ENCODE results near the gene ENO4.

Gene ENO4

GRCh38 chr10:116861796-116862195 lies 12.5 kb downstream of the ENO4 start:
- no peaks in the 10 kb centered on the region for H3K9me3 ChIP-seq (ENCODE audit: insufficient read depth, low read depth, low read length)
- no peaks in the 10 kb centered on the region for H3K27me3 ChIP-seq (ENCODE audit: insufficient read depth, low read length)
- no peak overlapping the region for H3K4ac ChIP-seq (ENCODE audit: low read depth, low read length)
- no peak overlapping the region for H3K4me3 ChIP-seq (ENCODE audit: low read depth, low read length)
- no peaks in the 10 kb centered on the region for H3K36me3 ChIP-seq (ENCODE audit: control insufficient read depth in 1 of 2, insufficient read depth in 2 of 2, low read length in 2 of 2)
- no peak overlapping the region for H2AFZ ChIP-seq (ENCODE audit: insufficient read depth, low read length, poor library complexity)
- H3K4me2 ChIP-seq (ENCODE audit: low read length), result no peak overlapping the region
- H2BK12ac ChIP-seq (ENCODE audit: low read length), result no peak overlapping the region
- H3K79me1 ChIP-seq (ENCODE audit: low read length), result no peaks in the 10 kb centered on the region
- no peak overlapping the region for H3K18ac ChIP-seq (ENCODE audit: low read length)
- peak; percentile 3 to 59 for DNase-seq
- H3K27ac ChIP-seq (ENCODE audit: low read depth, low read length), result no peak overlapping the region
- no peak overlapping the region for H2AK5ac ChIP-seq (ENCODE audit: low read length)
- H4K91ac ChIP-seq (ENCODE audit: low read depth, low read length), result no peak overlapping the region
- H3K14ac ChIP-seq (ENCODE audit: low read length), result no peak overlapping the region
- H3K79me2 ChIP-seq (ENCODE audit: control insufficient read depth, insufficient read depth, low read length, poor library complexity), result no peaks in the 10 kb centered on the region
- WGBS (ENCODE audit: extremely low coverage, insufficient coverage, insufficient read length), result no CpG with 5 or more reads among the region's 2 CpGs
- no peak overlapping the region for H2BK120ac ChIP-seq (ENCODE audit: insufficient read depth, low read length, poor library complexity)
- no peak overlapping the region for H4K8ac ChIP-seq (ENCODE audit: low read depth, low read length)
- H4K12ac ChIP-seq (ENCODE audit: low read depth, low read length), result no peak overlapping the region
- H3K4me1 ChIP-seq (ENCODE audit: control insufficient read depth in 1 of 2, insufficient read depth in 2 of 2, low read length in 2 of 2), result no peaks in the 10 kb centered on the region
- no peak overlapping the region for H3K23ac ChIP-seq (ENCODE audit: low read length)
- H2BK5ac ChIP-seq (ENCODE audit: low read depth, low read length, poor library complexity), result no peak overlapping the region
- H3K9ac ChIP-seq (ENCODE audit: low read length), result no peak overlapping the region

- H4K12ac ChIP-seq (ENCODE audit: low read depth, low read length), result no peak overlapping the region
- no CpG with 5 or more reads among the region's 4 CpGs for WGBS (ENCODE audit: extremely low coverage, insufficient coverage, insufficient read length)
Measured at GRCh38 chr10:116864436-116864835, 15.1 kb downstream of the ENO4 start.

GRCh38 chr10:116866066-116866465 lies 16.8 kb downstream of the ENO4 start:
- Histone ChIP-seq H2AK5ac (ENCODE audit: low read length) (no peak overlapping the region), H2BK120ac (ENCODE audit: insufficient read depth, low read length, poor library complexity) (no peak overlapping the region), H3K9me3 (ENCODE audit: insufficient read depth, low read depth, low read length) (no peaks in the 10 kb centered on the region), H3K4ac (ENCODE audit: low read depth, low read length) (no peak overlapping the region), H3K4me1 (ENCODE audit: control insufficient read depth in 1 of 2, insufficient read depth in 2 of 2, low read length in 2 of 2) (no peaks in the 10 kb centered on the region), H3K4me3 (ENCODE audit: low read depth, low read length) (no peak overlapping the region), H3K27me3 (ENCODE audit: insufficient read depth, low read length) (no peaks in the 10 kb centered on the region), H3K79me1 (ENCODE audit: low read length) (no peaks in the 10 kb centered on the region), H3K23ac (ENCODE audit: low read length) (no peak overlapping the region), H3K9ac (ENCODE audit: low read length) (no peak overlapping the region), H4K12ac (ENCODE audit: low read depth, low read length) (no peak overlapping the region), H3K18ac (ENCODE audit: low read length) (no peak overlapping the region), H3K14ac (ENCODE audit: low read length) (no peak overlapping the region), H3K79me2 (ENCODE audit: control insufficient read depth, insufficient read depth, low read length, poor library complexity) (no peaks in the 10 kb centered on the region), H4K91ac (ENCODE audit: low read depth, low read length) (no peak overlapping the region), H3K27ac (ENCODE audit: low read depth, low read length) (no peak overlapping the region), H2AFZ (ENCODE audit: insufficient read depth, low read length, poor library complexity) (no peak overlapping the region), H2BK5ac (ENCODE audit: low read depth, low read length, poor library complexity) (no peak overlapping the region), H3K36me3 (ENCODE audit: control insufficient read depth in 1 of 2, insufficient read depth in 2 of 2, low read length in 2 of 2) (no peaks in the 10 kb centered on the region), H4K8ac (ENCODE audit: low read depth, low read length) (no peak overlapping the region), H3K4me2 (ENCODE audit: low read length) (no peak overlapping the region), H2BK12ac (ENCODE audit: low read length) (no peak overlapping the region)
- no peak for DNase-seq
- WGBS (ENCODE audit: extremely low coverage, insufficient coverage, insufficient read length), result no CpG with 5 or more reads among the region's 2 CpGs

More at GRCh38 chr10:116864436-116864835, 15.1 kb downstream of the ENO4 start:
- H3K18ac ChIP-seq (ENCODE audit: low read length), result no peak overlapping the region
- no peak overlapping the region for H2BK120ac ChIP-seq (ENCODE audit: insufficient read depth, low read length, poor library complexity)
- H3K4me3 ChIP-seq (ENCODE audit: low read depth, low read length), result no peak overlapping the region
- H2BK5ac ChIP-seq (ENCODE audit: low read depth, low read length, poor library complexity), result no peak overlapping the region
- DNase-seq, result no peak
- H3K9ac ChIP-seq (ENCODE audit: low read length), result no peak overlapping the region
- no peaks in the 10 kb centered on the region for H3K9me3 ChIP-seq (ENCODE audit: insufficient read depth, low read depth, low read length)
- no peak overlapping the region for H3K23ac ChIP-seq (ENCODE audit: low read length)
- H4K91ac ChIP-seq (ENCODE audit: low read depth, low read length), result no peak overlapping the region
- H3K27ac ChIP-seq (ENCODE audit: low read depth, low read length), result no peak overlapping the region
- H3K79me2 ChIP-seq (ENCODE audit: control insufficient read depth, insufficient read depth, low read length, poor library complexity), result no peaks in the 10 kb centered on the region
- H3K36me3 ChIP-seq (ENCODE audit: control insufficient read depth in 1 of 2, insufficient read depth in 2 of 2, low read length in 2 of 2), result no peaks in the 10 kb centered on the region
- no peak overlapping the region for H4K8ac ChIP-seq (ENCODE audit: low read depth, low read length)
- no peaks in the 10 kb centered on the region for H3K27me3 ChIP-seq (ENCODE audit: insufficient read depth, low read length)
- H3K14ac ChIP-seq (ENCODE audit: low read length), result no peak overlapping the region
- H3K4me2 ChIP-seq (ENCODE audit: low read length), result no peak overlapping the region
- H2BK12ac ChIP-seq (ENCODE audit: low read length), result no peak overlapping the region
- no peak overlapping the region for H2AFZ ChIP-seq (ENCODE audit: insufficient read depth, low read length, poor library complexity)
- H3K4me1 ChIP-seq (ENCODE audit: control insufficient read depth in 1 of 2, insufficient read depth in 2 of 2, low read length in 2 of 2), result no peaks in the 10 kb centered on the region
- no peaks in the 10 kb centered on the region for H3K79me1 ChIP-seq (ENCODE audit: low read length)
- H3K4ac ChIP-seq (ENCODE audit: low read depth, low read length), result no peak overlapping the region
- no peak overlapping the region for H2AK5ac ChIP-seq (ENCODE audit: low read length)

GRCh38 chr10:116866987-116867595 lies 17.8 kb downstream of the ENO4 start:
- H3K9me3 ChIP-seq (ENCODE audit: insufficient read depth, low read depth, low read length), result no peaks in the 10 kb centered on the region
- no peak overlapping the region for H2BK5ac ChIP-seq (ENCODE audit: low read depth, low read length, poor library complexity)
- no peaks in the 10 kb centered on the region for H3K36me3 ChIP-seq (ENCODE audit: control insufficient read depth in 1 of 2, insufficient read depth in 2 of 2, low read length in 2 of 2)
- no peak overlapping the region for H4K91ac ChIP-seq (ENCODE audit: low read depth, low read length)
- H3K4me1 ChIP-seq (ENCODE audit: control insufficient read depth in 1 of 2, insufficient read depth in 2 of 2, low read length in 2 of 2), result no peaks in the 10 kb centered on the region
- no peak overlapping the region for H2BK12ac ChIP-seq (ENCODE audit: low read length)
- no peak overlapping the region for H2AK5ac ChIP-seq (ENCODE audit: low read length)
- no peak overlapping the region for H2AFZ ChIP-seq (ENCODE audit: insufficient read depth, low read length, poor library complexity)
- no peak overlapping the region for H3K4me2 ChIP-seq (ENCODE audit: low read length)
- no peak overlapping the region for H3K18ac ChIP-seq (ENCODE audit: low read length)
- no peak overlapping the region for H3K4me3 ChIP-seq (ENCODE audit: low read depth, low read length)
- DNase-seq, result no peak
- no CpG with 5 or more reads among the region's 6 CpGs for WGBS (ENCODE audit: extremely low coverage, insufficient coverage, insufficient read length)
- H3K27me3 ChIP-seq (ENCODE audit: insufficient read depth, low read length), result no peaks in the 10 kb centered on the region
- H3K4ac ChIP-seq (ENCODE audit: low read depth, low read length), result no peak overlapping the region
- H3K27ac ChIP-seq (ENCODE audit: low read depth, low read length), result no peak overlapping the region
- H4K12ac ChIP-seq (ENCODE audit: low read depth, low read length), result no peak overlapping the region
- H3K79me2 ChIP-seq (ENCODE audit: control insufficient read depth, insufficient read depth, low read length, poor library complexity), result no peaks in the 10 kb centered on the region
- no peak overlapping the region for H3K23ac ChIP-seq (ENCODE audit: low read length)
- no peaks in the 10 kb centered on the region for H3K79me1 ChIP-seq (ENCODE audit: low read length)
- H3K9ac ChIP-seq (ENCODE audit: low read length), result no peak overlapping the region
- H2BK120ac ChIP-seq (ENCODE audit: insufficient read depth, low read length, poor library complexity), result no peak overlapping the region
- H4K8ac ChIP-seq (ENCODE audit: low read depth, low read length), result no peak overlapping the region
- H3K14ac ChIP-seq (ENCODE audit: low read length), result no peak overlapping the region

Data from trophoblast cell (in vitro differentiated cells and primary cell).